Measurements from ENCODE around the gene FAM3D.

FAM3D gene

DNA sequence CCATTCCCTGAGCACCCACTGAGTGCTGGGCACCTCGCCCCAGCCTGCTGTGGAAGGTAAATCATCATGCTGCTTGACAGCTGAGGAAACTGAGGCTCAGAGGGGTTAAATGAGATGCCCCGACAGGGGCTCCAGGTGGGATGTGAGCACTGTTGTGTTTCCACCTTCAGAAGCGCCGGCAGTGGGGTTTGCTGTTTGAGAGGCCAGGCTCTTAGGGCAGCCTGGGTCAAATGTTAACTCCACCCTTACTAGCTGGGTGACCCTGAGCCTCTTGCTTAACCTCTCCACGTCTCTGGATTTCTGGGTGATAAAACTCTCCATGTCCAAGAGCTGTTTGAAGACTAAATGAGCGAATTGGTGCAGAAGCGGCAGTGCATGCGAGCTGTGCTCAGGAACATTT is 43.1 kb downstream of the FAM3D start:
- H3K27me3 Mint-ChIP-seq (ENCODE audit: low read depth) = no peaks in the 10 kb centered on the region
- H3K27ac Mint-ChIP-seq = no peak overlapping the region
- H3K9me3 Mint-ChIP-seq = no peaks in the 10 kb centered on the region
- no peaks in the 10 kb centered on the region for H3K36me3 Mint-ChIP-seq (ENCODE audit: low read depth)
- peaks cover 4% of the 10 kb centered on the region for H3K4me1 Mint-ChIP-seq (ENCODE audit: low read depth)
- H3K4me3 Mint-ChIP-seq = no peak overlapping the region
- DNase-seq (ENCODE audit: low spot score) = no peak

- Mint-ChIP-seq H3K36me3 (ENCODE audit: low read depth) (no peaks in the 10 kb centered on the region), H3K9me3 (no peaks in the 10 kb centered on the region), H3K4me1 (ENCODE audit: low read depth) (peaks cover 4% of the 10 kb centered on the region), H3K4me3 (no peak overlapping the region), H3K27ac (no peak overlapping the region), H3K27me3 (ENCODE audit: low read depth) (no peaks in the 10 kb centered on the region)
- DNase-seq (ENCODE audit: low spot score) = no peak
These were observed 43.7 kb downstream of the FAM3D start for GRCh38 chr3:58622892-58623291.

GRCh38 chr3:58622436-58622835 is 44.1 kb downstream of the FAM3D start:
- Mint-ChIP-seq H3K4me3 (no peak overlapping the region), H3K27me3 (ENCODE audit: low read depth) (no peaks in the 10 kb centered on the region)

DNA sequence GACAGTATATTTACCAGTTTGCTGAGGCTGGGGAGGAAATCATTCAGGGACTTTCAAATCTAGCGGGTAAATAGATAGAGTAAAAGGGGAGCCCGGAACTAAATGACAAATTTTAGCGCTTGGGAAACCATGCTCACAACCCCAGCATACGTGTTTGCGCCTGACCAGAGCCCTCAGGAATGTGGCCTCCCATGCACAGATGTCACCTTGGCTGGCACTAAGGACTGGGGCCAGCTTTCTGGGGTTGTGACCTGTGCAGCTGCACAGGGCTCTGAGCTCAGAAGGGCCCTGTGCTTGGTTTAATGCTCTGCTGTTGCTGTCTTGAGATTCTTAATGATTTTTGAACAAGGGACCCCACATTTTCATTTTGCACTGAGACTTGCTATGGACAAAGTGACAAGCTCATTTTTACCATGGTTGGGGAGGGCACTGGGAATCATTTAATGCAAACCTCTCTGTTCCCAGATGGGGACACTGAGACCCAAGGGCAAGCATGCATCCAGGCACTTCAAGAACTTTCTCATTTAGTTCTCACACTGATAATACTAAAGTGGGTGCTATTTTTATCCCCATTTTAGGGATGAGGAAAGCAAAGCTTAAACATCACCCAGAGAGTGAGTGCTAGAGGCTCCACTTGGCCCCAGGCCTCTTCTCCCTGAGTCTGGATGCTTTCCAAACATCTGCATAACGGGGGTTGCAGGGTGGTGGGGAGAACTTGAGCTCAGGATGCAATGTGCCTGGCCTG is 45.3 kb downstream of the FAM3D start:
- Mint-ChIP-seq H3K9me3 (no peaks in the 10 kb centered on the region), H3K4me3 (no peak overlapping the region), H3K36me3 (ENCODE audit: low read depth) (no peaks in the 10 kb centered on the region), H3K4me1 (ENCODE audit: low read depth) (peaks cover 4% of the 10 kb centered on the region), H3K27me3 (ENCODE audit: low read depth) (no peaks in the 10 kb centered on the region), H3K27ac (no peak overlapping the region)
- no peak for DNase-seq (ENCODE audit: low spot score)

More at GRCh38 chr3:58622436-58622835, 44.1 kb downstream of the FAM3D start:
- Mint-ChIP-seq H3K36me3 (ENCODE audit: low read depth) (no peaks in the 10 kb centered on the region), H3K4me1 (ENCODE audit: low read depth) (peaks cover 4% of the 10 kb centered on the region), H3K27ac (no peak overlapping the region), H3K9me3 (no peaks in the 10 kb centered on the region)
- DNase-seq (ENCODE audit: low spot score) = no peak

GRCh38 chr3:58620421-58620820 is 46.2 kb downstream of the FAM3D start:
- Mint-ChIP-seq H3K4me3 (no peak overlapping the region), H3K9me3 (no peaks in the 10 kb centered on the region), H3K4me1 (ENCODE audit: low read depth) (peaks cover 3% of the 10 kb centered on the region), H3K27ac (no peak overlapping the region), H3K36me3 (ENCODE audit: low read depth) (no peaks in the 10 kb centered on the region), H3K27me3 (ENCODE audit: low read depth) (no peaks in the 10 kb centered on the region)
- no peak for DNase-seq (ENCODE audit: low spot score)

DNA sequence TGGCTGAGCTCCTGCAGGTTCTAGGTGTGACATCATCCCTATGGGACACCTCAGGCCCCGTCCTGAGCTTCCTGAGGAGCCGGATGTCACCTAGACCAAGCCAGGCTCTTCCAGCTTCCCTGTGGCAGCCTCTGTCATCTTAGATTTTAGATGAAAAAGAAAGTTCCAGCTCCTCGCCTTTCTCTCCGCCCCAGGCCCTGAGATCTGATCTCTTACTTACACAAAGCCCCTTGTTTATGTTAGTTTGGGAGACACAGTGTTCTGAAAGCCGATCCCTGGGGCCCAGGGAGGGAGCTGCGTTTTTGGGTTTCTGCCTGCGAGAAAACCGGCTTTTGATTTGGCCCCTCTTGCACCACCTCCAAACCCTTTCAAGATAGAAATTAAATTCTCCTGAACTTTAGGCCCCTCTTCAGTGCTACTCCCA is 49.2 kb downstream of the FAM3D start:
- Mint-ChIP-seq H3K4me3 (no peak overlapping the region), H3K9me3 (no peaks in the 10 kb centered on the region), H3K36me3 (ENCODE audit: low read depth) (no peaks in the 10 kb centered on the region), H3K27ac (no peak overlapping the region), H3K27me3 (ENCODE audit: low read depth) (no peaks in the 10 kb centered on the region), H3K4me1 (ENCODE audit: low read depth) (no peaks in the 10 kb centered on the region)
- DNase-seq (ENCODE audit: low spot score) = no peak

DNA sequence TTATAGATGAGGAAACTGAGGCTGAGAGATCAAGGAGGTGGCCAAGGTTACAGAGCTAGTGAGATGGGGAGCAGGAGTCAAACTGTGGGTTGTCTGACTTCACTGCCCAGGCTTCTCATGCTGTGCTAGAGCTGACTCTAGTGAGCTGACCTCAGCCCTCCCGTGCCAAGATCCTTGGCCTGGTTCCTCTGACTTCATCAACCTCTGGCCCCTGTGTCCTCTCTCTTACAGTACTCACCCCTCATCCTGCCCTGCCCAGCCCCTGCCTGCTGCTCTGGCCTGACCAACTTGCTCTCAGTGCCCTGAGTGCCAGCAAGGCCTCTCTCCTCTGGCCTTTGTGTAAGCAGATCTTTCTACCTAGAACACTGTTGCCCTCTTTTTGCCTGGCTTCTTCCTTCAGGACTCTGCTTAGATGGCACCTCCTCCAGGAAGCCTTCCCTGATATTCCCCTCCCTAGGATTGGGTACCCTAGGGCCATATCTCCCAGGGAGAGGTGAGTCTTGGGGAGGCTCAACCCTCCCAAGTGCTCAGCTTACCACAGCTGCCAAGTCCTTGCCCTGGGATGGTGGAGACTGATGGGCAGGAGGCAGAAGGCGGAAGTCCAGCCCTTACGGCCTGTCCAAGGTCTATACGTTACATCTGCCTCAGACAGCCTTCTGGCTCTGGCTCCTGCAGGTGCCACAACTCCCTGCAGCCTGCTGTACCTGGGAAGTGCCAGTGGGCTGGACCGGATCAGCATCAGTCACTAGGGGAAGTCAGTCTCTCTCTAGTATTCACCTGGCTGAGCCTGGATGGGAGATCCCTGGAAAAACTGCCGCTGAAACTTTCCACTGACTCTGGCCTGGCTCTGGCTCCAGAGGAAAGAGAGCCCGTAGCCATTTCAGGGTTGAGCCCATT is 53.1 kb downstream of the FAM3D start:
- no peak for DNase-seq (ENCODE audit: low spot score)
- no peaks in the 10 kb centered on the region for H3K27me3 Mint-ChIP-seq (ENCODE audit: low read depth)
- H3K4me3 Mint-ChIP-seq = no peak overlapping the region
- no peaks in the 10 kb centered on the region for H3K9me3 Mint-ChIP-seq
- no peaks in the 10 kb centered on the region for H3K36me3 Mint-ChIP-seq (ENCODE audit: low read depth)
- peaks cover 4% of the 10 kb centered on the region for H3K4me1 Mint-ChIP-seq (ENCODE audit: low read depth)
- H3K27ac Mint-ChIP-seq = no peak overlapping the region

DNA sequence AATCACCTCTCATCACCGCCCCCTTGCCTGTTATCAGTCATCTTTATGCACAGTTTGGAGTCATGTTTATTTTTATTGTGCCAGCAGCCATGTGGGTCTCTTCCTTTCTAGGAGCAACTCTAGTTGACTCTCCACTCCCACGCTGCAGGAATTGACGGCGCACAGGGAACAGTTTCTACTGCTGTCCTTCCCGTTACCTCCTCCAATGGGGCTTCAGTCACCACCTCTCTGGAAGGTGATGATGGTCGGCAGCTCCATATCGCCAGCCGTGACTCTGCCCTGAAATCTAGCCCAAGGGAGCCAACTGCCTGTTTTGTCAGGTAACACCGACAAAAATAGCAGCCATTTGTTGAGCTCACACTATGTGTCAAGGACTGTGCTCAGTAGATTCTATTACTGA is 53.7 kb downstream of the FAM3D start:
- H3K36me3 Mint-ChIP-seq (ENCODE audit: low read depth) = no peaks in the 10 kb centered on the region
- H3K27me3 Mint-ChIP-seq (ENCODE audit: low read depth) = no peaks in the 10 kb centered on the region
- peaks cover 7% of the 10 kb centered on the region for H3K4me1 Mint-ChIP-seq (ENCODE audit: low read depth)
- H3K4me3 Mint-ChIP-seq = no peak overlapping the region
- no peak overlapping the region for H3K27ac Mint-ChIP-seq
- H3K9me3 Mint-ChIP-seq = no peaks in the 10 kb centered on the region
- DNase-seq (ENCODE audit: low spot score) = no peak

GRCh38 chr3:58609990-58610389 is 56.6 kb downstream of the FAM3D start:
- no peak for DNase-seq (ENCODE audit: low spot score)
- Mint-ChIP-seq H3K4me3 (no peak overlapping the region), H3K9me3 (no peaks in the 10 kb centered on the region), H3K27me3 (ENCODE audit: low read depth) (peaks cover 6% of the 10 kb centered on the region), H3K36me3 (ENCODE audit: low read depth) (no peaks in the 10 kb centered on the region), H3K27ac (no peak overlapping the region), H3K4me1 (ENCODE audit: low read depth) (peaks cover 8% of the 10 kb centered on the region)

GRCh38 chr3:58608648-58609047 is 57.9 kb downstream of the FAM3D start:
- no peaks in the 10 kb centered on the region for H3K9me3 Mint-ChIP-seq
- no peaks in the 10 kb centered on the region for H3K36me3 Mint-ChIP-seq (ENCODE audit: low read depth)
- H3K27me3 Mint-ChIP-seq (ENCODE audit: low read depth) = peaks cover 6% of the 10 kb centered on the region
- H3K4me3 Mint-ChIP-seq = no peak overlapping the region
- H3K4me1 Mint-ChIP-seq (ENCODE audit: low read depth) = peaks cover 8% of the 10 kb centered on the region
- no peak for DNase-seq (ENCODE audit: low spot score)
- no peak overlapping the region for H3K27ac Mint-ChIP-seq

GRCh38 chr3:58607816-58608215 is 58.8 kb downstream of the FAM3D start:
- DNase-seq (ENCODE audit: low spot score) = no peak
- no peak overlapping the region for H3K27ac Mint-ChIP-seq
- H3K27me3 Mint-ChIP-seq (ENCODE audit: low read depth) = peaks cover 6% of the 10 kb centered on the region
- no peaks in the 10 kb centered on the region for H3K9me3 Mint-ChIP-seq
- no peak overlapping the region for H3K4me3 Mint-ChIP-seq
- H3K36me3 Mint-ChIP-seq (ENCODE audit: low read depth) = no peaks in the 10 kb centered on the region
- H3K4me1 Mint-ChIP-seq (ENCODE audit: low read depth) = peaks cover 8% of the 10 kb centered on the region

- no peak overlapping the region for H3K4me3 Mint-ChIP-seq
- no peaks in the 10 kb centered on the region for H3K9me3 Mint-ChIP-seq
- H3K36me3 Mint-ChIP-seq (ENCODE audit: low read depth) = no peaks in the 10 kb centered on the region
- no peak for DNase-seq (ENCODE audit: low spot score)
- H3K27me3 Mint-ChIP-seq (ENCODE audit: low read depth) = peaks cover 8% of the 10 kb centered on the region
- H3K27ac Mint-ChIP-seq = no peak overlapping the region
- peaks cover 8% of the 10 kb centered on the region for H3K4me1 Mint-ChIP-seq (ENCODE audit: low read depth)
These were observed 59.9 kb downstream of the FAM3D start for GRCh38 chr3:58606693-58607092.

DNA sequence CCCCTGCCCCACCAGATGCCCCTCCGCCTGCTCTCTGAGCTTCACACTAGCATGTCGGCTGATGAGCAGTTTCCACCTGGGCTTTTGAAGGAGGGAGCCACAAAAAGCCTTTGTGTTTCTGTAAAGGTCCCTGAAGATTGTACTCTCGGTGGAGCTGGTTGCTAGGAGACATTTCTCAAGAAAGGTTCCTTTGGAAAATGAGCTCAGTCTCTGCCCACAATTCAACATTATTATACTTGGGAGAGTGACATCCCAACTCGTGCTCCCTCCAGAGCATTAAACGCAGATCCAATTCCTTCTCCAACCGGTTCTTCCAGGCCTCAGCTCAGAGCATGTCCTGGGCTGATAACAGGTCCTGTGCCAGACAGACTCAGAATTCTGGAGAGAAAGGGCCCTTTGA is 62.5 kb downstream of the FAM3D start:
- no peaks in the 10 kb centered on the region for H3K9me3 Mint-ChIP-seq
- H3K27me3 Mint-ChIP-seq (ENCODE audit: low read depth) = peaks cover 11% of the 10 kb centered on the region
- peaks cover 5% of the 10 kb centered on the region for H3K4me1 Mint-ChIP-seq (ENCODE audit: low read depth)
- no peak overlapping the region for H3K4me3 Mint-ChIP-seq
- no peaks in the 10 kb centered on the region for H3K36me3 Mint-ChIP-seq (ENCODE audit: low read depth)
- DNase-seq (ENCODE audit: low spot score) = no peak
- H3K27ac Mint-ChIP-seq = no peak overlapping the region

- Mint-ChIP-seq H3K9me3 (no peaks in the 10 kb centered on the region), H3K27me3 (ENCODE audit: low read depth) (peaks cover 12% of the 10 kb centered on the region), H3K4me1 (ENCODE audit: low read depth) (peaks cover 5% of the 10 kb centered on the region), H3K4me3 (no peak overlapping the region), H3K27ac (no peak overlapping the region), H3K36me3 (ENCODE audit: low read depth) (no peaks in the 10 kb centered on the region)
- DNase-seq (ENCODE audit: low spot score) = no peak
These were observed 63.0 kb downstream of the FAM3D start for GRCh38 chr3:58603606-58604005.
